H1 (cell line): ENCODE data around the gene CPPED1. TPM values are rescaled to one million over a fixed set of nuclear protein-coding genes. Genes with fewer than 3 reads are reported as not detected.

Experiments
- polyA plus RNA-seq, 7 experiments: library from polyadenylated mRNA; depleted of rRNA in 3 of 7; stranded (reverse) in 5 of 7; unstranded in 2 of 7; fragments of >200 nt in 5 of 7; fragments of 200-250 nt in 2 of 7; gene quantifications; 1 replicate in 5 of 7; 2 replicates in 1 of 7; 4 replicates in 1 of 7; pipeline versions ENCODE4 v1.2.1 to v1.2.3, GENCODE V29; 2011 to 2013; ENCODE audit warnings: missing spikeins in 2 of 7, mixed read lengths in 2 of 7
- total RNA-seq: library from RNA; stranded (reverse); fragmentation: NEBNext Ultra II Directional; extraction: Animal tissue kit (Norgen Biotek cat#: 25700); gene quantifications from 2 replicates; pipeline ENCODE4 v1.2.1, GENCODE V29; 2021
- TF ChIP-seq, protein P1 (sequence below): IDR thresholded peaks from 2 replicates; pipeline ENCODE4 v1.6.1; 2012; ENCODE audit warnings: low read length, inconsistent platforms

Gene CPPED1
- total and polyA plus RNA-seq, 2 of the 8 experiments (the other 6 are each of a cell fraction or from before 2014, with no cell fraction given) = 3.5 to 11.2 TPM

DNA sequence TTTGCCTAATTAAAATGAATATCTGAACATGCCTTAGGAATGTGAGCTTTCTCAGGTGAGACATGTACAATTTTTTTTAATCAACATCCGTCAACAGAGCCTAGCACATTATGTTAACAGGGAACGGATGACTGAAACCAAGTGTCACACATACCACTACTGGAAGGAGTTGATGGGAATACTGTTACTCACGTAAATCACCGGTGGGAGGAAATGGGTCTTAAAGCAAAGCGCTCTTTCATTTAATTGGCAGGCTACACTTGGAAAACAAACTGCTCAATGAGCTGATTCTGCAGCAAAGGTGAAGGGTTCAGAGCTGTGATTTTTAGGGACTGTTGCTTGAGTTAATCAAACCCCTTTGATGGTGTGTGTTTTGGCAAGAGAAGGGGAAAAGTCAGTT, 4.8 kb downstream of the CPPED1 start (continued):
- TF ChIP-seq, protein P1, sequence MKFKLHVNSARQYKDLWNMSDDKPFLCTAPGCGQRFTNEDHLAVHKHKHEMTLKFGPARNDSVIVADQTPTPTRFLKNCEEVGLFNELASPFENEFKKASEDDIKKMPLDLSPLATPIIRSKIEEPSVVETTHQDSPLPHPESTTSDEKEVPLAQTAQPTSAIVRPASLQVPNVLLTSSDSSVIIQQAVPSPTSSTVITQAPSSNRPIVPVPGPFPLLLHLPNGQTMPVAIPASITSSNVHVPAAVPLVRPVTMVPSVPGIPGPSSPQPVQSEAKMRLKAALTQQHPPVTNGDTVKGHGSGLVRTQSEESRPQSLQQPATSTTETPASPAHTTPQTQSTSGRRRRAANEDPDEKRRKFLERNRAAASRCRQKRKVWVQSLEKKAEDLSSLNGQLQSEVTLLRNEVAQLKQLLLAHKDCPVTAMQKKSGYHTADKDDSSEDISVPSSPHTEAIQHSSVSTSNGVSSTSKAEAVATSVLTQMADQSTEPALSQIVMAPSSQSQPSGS = no peak
